Measurements from ENCODE around the gene CDH4. TPM values are rescaled to one million over a fixed set of nuclear protein-coding genes. Genes with fewer than 3 reads are reported as not detected.

Gene CDH4
- polyA plus RNA-seq, 1 donor (not counting 4 experiments of a cell fraction or from before 2014, with no cell fraction given), result 2.2 TPM

DNA sequence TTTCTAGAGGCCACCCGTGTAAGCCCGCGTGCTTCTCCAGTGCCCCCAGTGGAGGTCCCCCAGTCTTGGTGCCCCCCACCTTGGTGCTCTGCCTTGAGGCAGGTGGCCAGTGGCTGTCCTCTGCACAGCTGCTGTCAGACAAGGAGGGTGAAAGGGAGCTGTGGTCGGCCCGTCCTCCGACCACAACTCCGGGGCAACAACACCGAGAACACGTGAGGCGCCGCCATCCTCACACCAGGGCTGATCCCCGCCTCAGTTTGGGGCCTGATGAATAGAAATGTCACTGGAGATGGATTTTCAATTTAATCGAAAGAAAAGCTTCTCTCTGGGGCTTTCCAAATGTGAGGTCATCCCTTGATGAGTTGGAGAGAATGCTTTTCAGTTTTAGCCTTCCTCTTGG lies 304.6 kb downstream of the CDH4 start:
- H3K79me2 ChIP-seq (ENCODE audit: control insufficient read depth, insufficient read depth, low read length), result no peaks in the 10 kb centered on the region
- no peak for FAIRE-seq
- DNase-seq (ENCODE audit: low read depth, low spot score), result no peak
- no peaks in the 10 kb centered on the region for H3K9me3 ChIP-seq (ENCODE audit: control insufficient read depth, low read depth, low read length)
- no peak overlapping the region for H2AFZ ChIP-seq (ENCODE audit: control insufficient read depth, low read length)
- no peak overlapping the region for H3K27ac ChIP-seq (ENCODE audit: control insufficient read depth, insufficient read depth, low read length)
- peaks cover 7% of the 10 kb centered on the region for H3K9me1 ChIP-seq (ENCODE audit: control insufficient read depth, extremely low read depth, insufficient read depth, low read length)
- no peaks in the 10 kb centered on the region for H3K36me3 ChIP-seq (ENCODE audit: control insufficient read depth in 2 of 2, extremely low read depth in 1 of 2, insufficient read depth in 2 of 2, low read length in 2 of 2)
- peaks cover 19% of the 10 kb centered on the region for H3K4me1 ChIP-seq (ENCODE audit: control insufficient read depth, extremely low read depth, insufficient read depth, low read length)
- H3K9ac ChIP-seq (ENCODE audit: control insufficient read depth, extremely low read depth, insufficient read depth, low read length), result no peak overlapping the region
- peaks cover 6% of the 10 kb centered on the region for H4K20me1 ChIP-seq (ENCODE audit: control insufficient read depth, extremely low read depth, insufficient read depth, low read length)
- no peak overlapping the region for H3K4me2 ChIP-seq (ENCODE audit: control insufficient read depth, extremely low read depth, insufficient read depth, low read depth, low read length)
- TF ChIP-seq, protein P1, sequence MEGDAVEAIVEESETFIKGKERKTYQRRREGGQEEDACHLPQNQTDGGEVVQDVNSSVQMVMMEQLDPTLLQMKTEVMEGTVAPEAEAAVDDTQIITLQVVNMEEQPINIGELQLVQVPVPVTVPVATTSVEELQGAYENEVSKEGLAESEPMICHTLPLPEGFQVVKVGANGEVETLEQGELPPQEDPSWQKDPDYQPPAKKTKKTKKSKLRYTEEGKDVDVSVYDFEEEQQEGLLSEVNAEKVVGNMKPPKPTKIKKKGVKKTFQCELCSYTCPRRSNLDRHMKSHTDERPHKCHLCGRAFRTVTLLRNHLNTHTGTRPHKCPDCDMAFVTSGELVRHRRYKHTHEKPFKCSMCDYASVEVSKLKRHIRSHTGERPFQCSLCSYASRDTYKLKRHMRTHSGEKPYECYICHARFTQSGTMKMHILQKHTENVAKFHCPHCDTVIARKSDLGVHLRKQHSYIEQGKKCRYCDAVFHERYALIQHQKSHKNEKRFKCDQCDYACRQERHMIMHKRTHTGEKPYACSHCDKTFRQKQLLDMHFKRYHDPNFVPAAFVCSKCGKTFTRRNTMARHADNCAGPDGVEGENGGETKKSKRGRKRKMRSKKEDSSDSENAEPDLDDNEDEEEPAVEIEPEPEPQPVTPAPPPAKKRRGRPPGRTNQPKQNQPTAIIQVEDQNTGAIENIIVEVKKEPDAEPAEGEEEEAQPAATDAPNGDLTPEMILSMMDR (optimal IDR thresholded peaks at IDR 0.05 in 1 of 3, IDR thresholded peaks at IDR 0.05 in 1 of 3, conservative IDR thresholded peaks at IDR 0.05 in 1 of 3; ENCODE audit: extremely low read depth in 1 of 3, insufficient read depth in 2 of 3, low read length in 3 of 3), result no peak
- TF ChIP-seq EZH2 (IDR thresholded peaks at IDR 0.05; ENCODE audit: low read length), result no peak
- dilution Hi-C loops (cut with MboI; ENCODE audit: extremely low pct_ligation_motif_present, low sequenced_read_pairs), result no loop called here
- H3K4me3 ChIP-seq (ENCODE audit: control insufficient read depth in 2 of 3, extremely low read depth in 1 of 3, insufficient read depth in 2 of 3, low read depth in 1 of 3, low read length in 3 of 3), result no peak overlapping the region
- no peaks in the 10 kb centered on the region for H3K27me3 ChIP-seq (ENCODE audit: control insufficient read depth, extremely low read depth, insufficient read depth, low read length)

DNA sequence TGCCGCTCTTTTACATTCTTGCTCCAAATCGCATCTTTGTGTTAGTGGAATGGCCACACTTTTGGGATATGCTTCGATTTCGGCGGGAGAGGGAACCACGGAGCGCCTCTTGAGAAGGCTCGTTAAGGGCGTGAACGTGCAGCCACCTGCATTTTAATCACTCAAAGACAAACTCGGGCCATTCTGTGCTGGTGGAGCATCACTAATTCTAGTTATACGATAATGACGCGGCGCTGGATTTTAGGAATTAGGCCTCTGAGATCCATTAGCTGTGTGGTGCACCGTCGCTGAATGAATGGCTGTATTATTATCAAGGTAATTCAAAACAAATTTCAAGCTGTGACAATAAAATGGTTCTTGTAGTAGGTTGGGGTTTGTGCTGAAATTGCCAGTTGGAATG lies 305.6 kb downstream of the CDH4 start:
- no peak for FAIRE-seq
- no peak for DNase-seq (ENCODE audit: low read depth, low spot score)
- dilution Hi-C loops (cut with MboI; ENCODE audit: extremely low pct_ligation_motif_present, low sequenced_read_pairs), result no loop called here
- Histone ChIP-seq H3K79me2 (ENCODE audit: control insufficient read depth, insufficient read depth, low read length) (no peaks in the 10 kb centered on the region), H3K4me2 (ENCODE audit: control insufficient read depth, extremely low read depth, insufficient read depth, low read depth, low read length) (no peak overlapping the region), H3K4me3 (ENCODE audit: control insufficient read depth in 2 of 3, extremely low read depth in 1 of 3, insufficient read depth in 2 of 3, low read depth in 1 of 3, low read length in 3 of 3) (no peak overlapping the region), H3K9me1 (ENCODE audit: control insufficient read depth, extremely low read depth, insufficient read depth, low read length) (peaks cover 7% of the 10 kb centered on the region), H3K36me3 (ENCODE audit: control insufficient read depth in 2 of 2, extremely low read depth in 1 of 2, insufficient read depth in 2 of 2, low read length in 2 of 2) (no peaks in the 10 kb centered on the region), H4K20me1 (ENCODE audit: control insufficient read depth, extremely low read depth, insufficient read depth, low read length) (peaks cover 6% of the 10 kb centered on the region), H3K9me3 (ENCODE audit: control insufficient read depth, low read depth, low read length) (no peaks in the 10 kb centered on the region), H3K27ac (ENCODE audit: control insufficient read depth, insufficient read depth, low read length) (no peak overlapping the region), H2AFZ (ENCODE audit: control insufficient read depth, low read length) (no peak overlapping the region), H3K4me1 (ENCODE audit: control insufficient read depth, extremely low read depth, insufficient read depth, low read length) (peaks cover 19% of the 10 kb centered on the region), H3K9ac (ENCODE audit: control insufficient read depth, extremely low read depth, insufficient read depth, low read length) (no peak overlapping the region), H3K27me3 (ENCODE audit: control insufficient read depth, extremely low read depth, insufficient read depth, low read length) (no peaks in the 10 kb centered on the region)
- TF ChIP-seq, protein P1 (optimal IDR thresholded peaks at IDR 0.05 in 1 of 3, IDR thresholded peaks at IDR 0.05 in 1 of 3, conservative IDR thresholded peaks at IDR 0.05 in 1 of 3; ENCODE audit: extremely low read depth in 1 of 3, insufficient read depth in 2 of 3, low read length in 3 of 3), result no peak
- TF ChIP-seq EZH2 (IDR thresholded peaks at IDR 0.05; ENCODE audit: low read length), result no peak

Data from keratinocyte (primary cell).